Mucosa of descending colon (tissue), 3 donors: ENCODE data around the gene MEIKIN. TPM values are rescaled to one million over a fixed set of nuclear protein-coding genes. Genes with fewer than 3 reads are reported as not detected.
"Not testable (repeated sequence)": the region's sequence is repeated elsewhere in the genome, so short reads cannot be mapped to it uniquely, and the experiment has no call there.

Source experiments
- ATAC-seq: fragments of 200-7000 bp; cut with Tn5 transposase; one replicate; pipeline ENCODE4 v1.9.1; 2020; ENCODE audit warnings: mild to moderate bottlenecking, moderate library complexity
- DNase-seq, 3 donors: peaks; one replicate each; pipeline ENCODE4 v3.0.0-alpha.2; 2020
- H3K36me3 ChIP-seq: fragments of 200-600 bp; one replicate; pipeline ENCODE4 v1.8.0; 2021; ENCODE audit warnings: low read depth, mild to moderate bottlenecking
- H3K4me1 ChIP-seq: fragments of 200-600 bp; one replicate; pipeline ENCODE4 v1.8.0; 2021; ENCODE audit warnings: low read depth, mild to moderate bottlenecking
- H3K4me3 ChIP-seq: fragments of 200-600 bp; one replicate; pipeline ENCODE4 v1.8.0; 2021; ENCODE audit warnings: mild to moderate bottlenecking
- H3K9me3 ChIP-seq: fragments of 200-600 bp; one replicate; pipeline ENCODE4 v1.8.0; 2021; ENCODE audit warnings: mild to moderate bottlenecking
- CTCF ChIP-seq: fragments of 200-600 bp; IDR thresholded peaks from one replicate; pipeline ENCODE4 v1.8.0; 2022; ENCODE audit warnings: antibody characterized with exemption, mild to moderate bottlenecking
- intact Hi-C, 2 donors: fragments of 100-400 bp; cut with DNase I in 1 of 2; cut with micrococcal nuclease in 1 of 2; formaldehyde crosslinking; loops; one replicate each; pipeline versions ENCODE4 v1.11.0 to v1.11.1; 2022; cut with DNase I, micrococcal nuclease
- total RNA-seq, 3 donors: library from RNA; stranded (reverse); fragmentation: NEBNext Ultra II Directional in 2 of 3; extraction: Animal tissue kit (Norgen Biotek cat#: 25700) in 2 of 3; gene quantifications; one replicate each; pipeline versions ENCODE4 v1.2.1 to v1.2.4, GENCODE V29; 2021 to 2023
- donor health status: DM: no; HTN: no; CAD: no; lungs with moderate emphysema.
- donor health status: DM: no; HTN: no; CAD: no.
- donor health status: DM: no; HTN: yes; CAD: no.

MEIKIN gene
- total RNA-seq, 3 donors from 2014 or later: not detected

- TF ChIP-seq CTCF: no peak
- intact Hi-C loops: no loop called here
- ATAC-seq: no peak
- DNase-seq: no peak
- Histone ChIP-seq H3K4me1 (no peaks in the 10 kb centered on the region), H3K9me3 (peaks cover 42% of the 10 kb centered on the region), H3K4me3 (no peak overlapping the region), H3K36me3 (no peaks in the 10 kb centered on the region)
Observed at GRCh38 chr5:131846536-131846935, 98.9 kb downstream of the MEIKIN start.

GRCh38 chr5:131845828-131846227 lies 99.6 kb downstream of the MEIKIN start:
- H3K4me3 ChIP-seq: no peak overlapping the region
- DNase-seq (no peak), ATAC-seq (no peak)
- intact Hi-C loops: no loop called here
- no peaks in the 10 kb centered on the region for H3K4me1 ChIP-seq
- no peaks in the 10 kb centered on the region for H3K36me3 ChIP-seq
- peaks cover 42% of the 10 kb centered on the region for H3K9me3 ChIP-seq
- TF ChIP-seq CTCF: no peak

- ATAC-seq, H3K4me3 ChIP-seq, DNase-seq, intact Hi-C loops, H3K36me3 ChIP-seq, H3K4me1 ChIP-seq: not testable (repeated sequence)
- peaks cover 24% of the 10 kb centered on the region for H3K9me3 ChIP-seq
Observed at GRCh38 chr5:131842971-131843370, 102.5 kb downstream of the MEIKIN start.

GRCh38 chr5:131832702-131833101 lies 112.8 kb downstream of the MEIKIN start:
- DNase-seq, H3K9me3 ChIP-seq, H3K4me3 ChIP-seq, H3K4me1 ChIP-seq, ATAC-seq, H3K36me3 ChIP-seq, intact Hi-C loops: not testable (repeated sequence)

GRCh38 chr5:131825404-131826013 lies 120.0 kb downstream of the MEIKIN start:
- intact Hi-C loops: no loop called here
- ATAC-seq: no peak

GRCh38 chr5:131824631-131825030 lies 120.8 kb downstream of the MEIKIN start:
- DNase-seq: no peak
- Histone ChIP-seq H3K36me3 (no peaks in the 10 kb centered on the region), H3K4me3 (no peak overlapping the region), H3K9me3 (no peaks in the 10 kb centered on the region), H3K4me1 (no peaks in the 10 kb centered on the region)
- no peak for TF ChIP-seq CTCF
- intact Hi-C loops: no loop called here
- no peak for ATAC-seq

More at GRCh38 chr5:131825404-131826013, 120.0 kb downstream of the MEIKIN start:
- Histone ChIP-seq H3K4me1 (no peaks in the 10 kb centered on the region), H3K4me3 (no peak overlapping the region), H3K9me3 (no peaks in the 10 kb centered on the region), H3K36me3 (no peaks in the 10 kb centered on the region)
- TF ChIP-seq CTCF: no peak
- no peak for DNase-seq

- no peaks in the 10 kb centered on the region for H3K4me1 ChIP-seq
- intact Hi-C loops: no loop called here
- no peak for TF ChIP-seq CTCF
- no peak overlapping the region for H3K4me3 ChIP-seq
- ATAC-seq: no peak
- no peak for DNase-seq
- H3K9me3 ChIP-seq: no peaks in the 10 kb centered on the region
- H3K36me3 ChIP-seq: no peaks in the 10 kb centered on the region
Observed at GRCh38 chr5:131821221-131821620, 124.2 kb downstream of the MEIKIN start.
